B cell (primary cell): ENCODE results near the gene TMEM235. TPM values are rescaled to one million over a fixed set of nuclear protein-coding genes. Genes with fewer than 3 reads are reported as not detected.

ENCODE experiments used
- ATAC-seq: fragments of 200-7000 bp; cut with Tn5 transposase; one replicate; pipeline ENCODE4 v1.10.0; 2021; ENCODE audit warnings: low read depth, mild to moderate bottlenecking, moderate number of reproducible peaks, moderate library complexity
- CTCF ChIA-PET: fragments of 350-600 bp; sonication (Branson Sonifier 250); formaldehyde crosslinking; loops from one replicate; lab custom pipeline; 2021; ENCODE audit warnings: antibody characterized with exemption, inconsistent platforms; lab: Charles Lee
- POLR2A ChIA-PET: fragments of 350-600 bp; sonication (Branson Sonifier 250); formaldehyde crosslinking; loops from one replicate; lab custom pipeline; 2021; ENCODE audit warnings: antibody characterized with exemption; lab: Charles Lee
- DNase-seq: peaks from one replicate; pipeline ENCODE4 v3.0.0; 2013
- H2AFZ ChIP-seq: 2 replicates; pipeline ENCODE4 v1.6.1; 2012; ENCODE audit warnings: mild to moderate bottlenecking, low read depth, low read length; ENCODE audit not compliant: insufficient read depth, poor library complexity, severe bottlenecking
- H3K27ac ChIP-seq, 2 donors: 1 replicate in 1 of 2; 2 replicates in 1 of 2; pipeline ENCODE4 v1.5.1; 2012 to 2013; ENCODE audit warnings: low read length in 2 of 2, mild to moderate bottlenecking in 2 of 2, moderate library complexity in 1 of 2
- H3K27me3 ChIP-seq, 4 experiments: fragments of 200-600 bp in 1 of 4; sonication (generic) in 1 of 4; replicated peaks in 1 of 4; 1 replicate in 2 of 4; 2 replicates in 2 of 4; pipeline versions ENCODE4 v1.6.1 to v1.7.0; 2013 to 2016; ENCODE audit warnings: low read length in 3 of 4, mild to moderate bottlenecking in 2 of 4, mixed read lengths in 1 of 4, moderate library complexity in 1 of 4; ENCODE audit not compliant: insufficient read depth in 4 of 4, control insufficient read depth in 3 of 4; ENCODE audit errors: control extremely low read depth in 1 of 4
- H3K36me3 ChIP-seq, 2 experiments: replicated peaks in 1 of 2; 1 replicate in 1 of 2; 2 replicates in 1 of 2; pipeline versions ENCODE4 v1.6.1 to v1.7.1; 2013; ENCODE audit warnings: low read length in 1 of 2; ENCODE audit not compliant: insufficient read depth in 2 of 2, control insufficient read depth in 1 of 2; ENCODE audit errors: control extremely low read depth in 1 of 2, extremely low read depth in 1 of 2
- H3K4me1 ChIP-seq, 2 donors: fragments of 200-600 bp in 1 of 2; sonication (generic) in 1 of 2; 1 replicate in 1 of 2; 2 replicates in 1 of 2; pipeline versions ENCODE4 v1.5.1 to v1.6.1; 2013 to 2017; ENCODE audit warnings: low read length in 2 of 2; ENCODE audit not compliant: control insufficient read depth in 2 of 2, insufficient read depth in 2 of 2
- H3K4me2 ChIP-seq: replicated peaks from 2 replicates; pipeline ENCODE3; 2012; ENCODE audit warnings: mild to moderate bottlenecking, low read depth, low read length; ENCODE audit not compliant: poor library complexity, severe bottlenecking
- H3K4me3 ChIP-seq, 5 experiments: fragments of 200-600 bp in 1 of 5; sonication (generic) in 1 of 5; 1 replicate in 3 of 5; 2 replicates in 2 of 5; pipeline versions ENCODE4 v1.5.1 to v1.7.0; 2011 to 2016; ENCODE audit warnings: low read length in 4 of 5, mild to moderate bottlenecking in 4 of 5, low read depth in 2 of 5, control low read depth in 1 of 5, moderate library complexity in 1 of 5; ENCODE audit not compliant: insufficient read depth in 1 of 5; ENCODE audit errors: control extremely low read depth in 1 of 5, extremely low read depth in 1 of 5
- H3K79me2 ChIP-seq: fragments of 200-600 bp; sonication (generic); one replicate; pipeline ENCODE4 v1.6.0; 2016; ENCODE audit warnings: low read length; ENCODE audit not compliant: control insufficient read depth, insufficient read depth
- H3K9ac ChIP-seq: fragments of 200-600 bp; sonication (generic); 2 replicates; pipeline ENCODE4 v1.6.1; 2017; ENCODE audit warnings: mild to moderate bottlenecking, low read length, moderate library complexity
- H3K9me3 ChIP-seq, 3 donors: one replicate each; pipeline versions ENCODE4 v1.6.1 to v1.7.1; 2013; ENCODE audit warnings: low read length in 2 of 3; ENCODE audit not compliant: control insufficient read depth in 2 of 3, insufficient read depth in 1 of 3; ENCODE audit errors: control extremely low read depth in 1 of 3
- H4K20me1 ChIP-seq: 2 replicates; pipeline ENCODE4 v1.6.0; 2012; ENCODE audit warnings: mild to moderate bottlenecking, low read length; ENCODE audit not compliant: insufficient read depth, control insufficient read depth, poor library complexity, severe bottlenecking
- H3K27ac Mint-ChIP-seq: one replicate; pipeline ENCODE4 v1.8.0; 2021; ENCODE audit warnings: mixed read lengths
- H3K27me3 Mint-ChIP-seq: one replicate; pipeline ENCODE4 v1.8.0; 2021; ENCODE audit warnings: mixed read lengths
- H3K4me1 Mint-ChIP-seq: one replicate; pipeline ENCODE4 v1.8.0; 2021; ENCODE audit warnings: mixed read lengths
- H3K4me3 Mint-ChIP-seq: one replicate; pipeline ENCODE4 v1.8.0; 2021; ENCODE audit warnings: mixed read lengths
- H3K9me3 Mint-ChIP-seq: one replicate; pipeline ENCODE4 v1.8.0; 2022; ENCODE audit warnings: mixed read lengths; ENCODE audit not compliant: insufficient read depth
- CTCF ChIP-seq: fragments of 200-600 bp; IDR thresholded peaks from one replicate; pipeline ENCODE4 v1.8.0; 2022; ENCODE audit warnings: antibody characterized with exemption, mild to moderate bottlenecking
- EZH2 ChIP-seq: IDR thresholded peaks from 2 replicates; pipeline ENCODE4 v1.6.1; 2012; ENCODE audit warnings: borderline replicate concordance, low read depth, mild to moderate bottlenecking, moderate library complexity, low read length; ENCODE audit not compliant: insufficient read depth, poor library complexity, severe bottlenecking
- WGBS: methylation state at CpG from one replicate; pipeline ENCODE4 v1.1.5; 2013; ENCODE audit warnings: missing lambda C conversion rate; ENCODE audit not compliant: insufficient coverage; 5-methylcytosine and 5-hydroxymethylcytosine counted together
- intact Hi-C: fragments of 100-400 bp; cut with micrococcal nuclease; formaldehyde crosslinking; loops from one replicate; pipeline ENCODE4 v1.10.0; 2022
- polyA plus RNA-seq: library from polyadenylated mRNA; depleted of rRNA; stranded (reverse); fragments of >200 nt; gene quantifications from 2 replicates; pipeline ENCODE4 v1.2.3, GENCODE V29; 2012
- total RNA-seq, 2 donors: library from RNA; stranded (reverse); fragments of 120-200 nt in 1 of 2; gene quantifications; 1 replicate in 1 of 2; 2 replicates in 1 of 2; pipeline versions ENCODE4 v1.2.3 to v1.2.4, GENCODE V29; 2013 to 2022

TMEM235 gene
- total and polyA plus RNA-seq, 2 donors (not counting 1 experiment from before 2014, with no cell fraction given): not detected

GRCh38 chr17:78206298-78206697 is 25.1 kb upstream of the TMEM235 start:
- Histone ChIP-seq H3K36me3 (no peaks in the 10 kb centered on the region), H3K27ac (no peak overlapping the region), H3K27me3 (no peaks in the 10 kb centered on the region), H3K9me3 (no peaks in the 10 kb centered on the region), H3K4me2 (no peak overlapping the region), H4K20me1 (no peaks in the 10 kb centered on the region), H2AFZ (no peak overlapping the region), H3K4me3 (no peak overlapping the region), H3K79me2 (no peaks in the 10 kb centered on the region), H3K4me1 (no peaks in the 10 kb centered on the region), H3K9ac (no peak overlapping the region)
- no peaks in the 10 kb centered on the region for H3K4me1 Mint-ChIP-seq
- POLR2A ChIA-PET: interaction anchor here (0.6 kb wide), 1 partner anchor 10 kb away, joined by 3 read pairs; no protein-coding TSS in a partner anchor
- H3K27me3 Mint-ChIP-seq: no peaks in the 10 kb centered on the region
- CTCF ChIA-PET: no interaction called here
- H3K9me3 Mint-ChIP-seq: no peaks in the 10 kb centered on the region
- 92% methylated on average over 3 of the region's 7 CpGs for WGBS
- intact Hi-C loops: no loop called here
- DNase-seq (no peak), ATAC-seq (no peak)
- no peak overlapping the region for H3K27ac Mint-ChIP-seq
- no peak overlapping the region for H3K4me3 Mint-ChIP-seq
- TF ChIP-seq CTCF (no peak), EZH2 (no peak)

GRCh38 chr17:78208486-78208885 is 22.9 kb upstream of the TMEM235 start:
- Histone ChIP-seq H3K4me1 (no peaks in the 10 kb centered on the region), H3K9ac (no peak overlapping the region), H2AFZ (no peak overlapping the region), H3K27me3 (no peaks in the 10 kb centered on the region), H3K9me3 (no peaks in the 10 kb centered on the region), H3K36me3 (no peaks in the 10 kb centered on the region), H4K20me1 (no peaks in the 10 kb centered on the region), H3K27ac (no peak overlapping the region), H3K4me2 (no peak overlapping the region), H3K4me3 (no peak overlapping the region), H3K79me2 (no peaks in the 10 kb centered on the region)
- no CpG with 5 or more reads among the region's 3 CpGs for WGBS
- Mint-ChIP-seq H3K4me1 (no peaks in the 10 kb centered on the region), H3K27ac (no peak overlapping the region), H3K27me3 (no peaks in the 10 kb centered on the region), H3K9me3 (no peaks in the 10 kb centered on the region), H3K4me3 (no peak overlapping the region)
- ATAC-seq (no peak), DNase-seq (no peak)
- POLR2A ChIA-PET: no interaction called here
- intact Hi-C loops: no loop called here
- CTCF ChIA-PET: no interaction called here
- TF ChIP-seq EZH2 (no peak), CTCF (no peak)
